Smooth muscle cell (in vitro differentiated cells): ENCODE results near the gene ATAD5. TPM values are rescaled to one million over a fixed set of nuclear protein-coding genes. Genes with fewer than 3 reads are reported as not detected.
A peak's percentile ranks its signal among the peaks of the same experiment; 100 is the strongest.

Experiments used
- DNase-seq: peaks from one replicate; lab custom pipeline; 2025; ENCODE audit not compliant: unreplicated experiment; lab: John Stamatoyannopoulos, UW
- H2AFZ ChIP-seq: fragments of 200-600 bp; sonication (generic); 2 replicates; pipeline ENCODE4 v1.6.0; 2016; ENCODE audit warnings: antibody characterized with exemption, low read depth, mild to moderate bottlenecking
- H3F3A ChIP-seq: fragments of 200-600 bp; sonication (generic); 2 replicates; pipeline ENCODE4 v1.6.0; 2017; ENCODE audit warnings: antibody characterized with exemption, low read depth
- H3K27ac ChIP-seq: fragments of 200-600 bp; sonication (generic); 2 replicates; pipeline ENCODE4 v1.5.1; 2016; ENCODE audit warnings: low read depth, mild to moderate bottlenecking
- H3K27me3 ChIP-seq: fragments of 200-600 bp; sonication (generic); 2 replicates; pipeline ENCODE4 v1.6.1; 2016; ENCODE audit warnings: low read depth, mild to moderate bottlenecking
- H3K36me3 ChIP-seq: fragments of 200-600 bp; sonication (generic); 2 replicates; pipeline ENCODE4 v1.5.1; 2016; ENCODE audit warnings: low read depth
- H3K4me1 ChIP-seq: fragments of 200-600 bp; sonication (generic); 2 replicates; pipeline ENCODE4 v1.5.1; 2016; ENCODE audit warnings: low read depth
- H3K4me2 ChIP-seq: fragments of 200-600 bp; sonication (generic); 2 replicates; pipeline ENCODE4 v1.6.0; 2016; ENCODE audit warnings: mild to moderate bottlenecking
- H3K4me3 ChIP-seq: fragments of 200-600 bp; sonication (generic); 2 replicates; pipeline ENCODE4 v1.5.1; 2016; ENCODE audit warnings: mild to moderate bottlenecking
- H3K79me2 ChIP-seq: fragments of 200-600 bp; sonication (generic); 2 replicates; pipeline ENCODE4 v1.6.0; 2016; ENCODE audit warnings: low read depth, mild to moderate bottlenecking
- H3K9ac ChIP-seq: fragments of 200-600 bp; sonication (generic); 2 replicates; pipeline ENCODE4 v1.6.0; 2016; ENCODE audit warnings: low read depth
- H3K9me3 ChIP-seq: fragments of 200-600 bp; sonication (generic); replicated peaks from 2 replicates; pipeline ENCODE4 v1.5.1; 2016; ENCODE audit warnings: low read depth
- H4K20me1 ChIP-seq: fragments of 200-600 bp; sonication (generic); 2 replicates; pipeline ENCODE4 v1.6.0; 2016; ENCODE audit warnings: low read depth
- CTCF ChIP-seq: fragments of 200-600 bp; sonication (generic); IDR thresholded peaks from 2 replicates; pipeline ENCODE4 v1.5.1; 2017; ENCODE audit warnings: borderline replicate concordance, mild to moderate bottlenecking, antibody characterized with exemption; ENCODE audit not compliant: insufficient read depth, poor library complexity, severe bottlenecking
- WGBS: methylation state at CpG from one replicate; pipeline ENCODE4 v1.1.7; 2016; ENCODE audit warnings: low lambda C conversion rate; 5-methylcytosine and 5-hydroxymethylcytosine counted together
- polyA plus RNA-seq: library from polyadenylated mRNA; unstranded; fragments of >200 nt; fragmentation: Nextera tagmentation; extraction: Ambion mirVana; gene quantifications from 2 replicates; pipeline ENCODE4 v1.2.1, GENCODE V29; 2016
- total RNA-seq: library from RNA; depleted of rRNA; stranded (reverse); fragments of >200 nt; gene quantifications from 2 replicates; pipeline ENCODE4 v1.2.3, GENCODE V29; 2014

The ATAD5 gene
- total and polyA plus RNA-seq, 2 experiments from 2014 or later = 2.1 to 4.7 TPM

GRCh38 chr17:30922235-30923030 is 90.7 kb downstream of the ATAD5 start:
- Histone ChIP-seq H3K4me3 (peak overlapping the region; percentile 50), H3K36me3 (no peaks in the 10 kb centered on the region), H3F3A (no peaks in the 10 kb centered on the region), H3K4me2 (peak overlapping the region; percentile 87), H4K20me1 (no peaks in the 10 kb centered on the region), H3K27me3 (peaks cover 58% of the 10 kb centered on the region), H3K4me1 (no peaks in the 10 kb centered on the region), H3K79me2 (no peaks in the 10 kb centered on the region), H3K9me3 (no peaks in the 10 kb centered on the region), H2AFZ (no peak overlapping the region), H3K9ac (no peak overlapping the region), H3K27ac (no peak overlapping the region)
- TF ChIP-seq CTCF = no peak
- 11% methylated on average over 49 of the region's 66 CpGs for WGBS
- no peak for DNase-seq

GRCh38 chr17:30924341-30924740 is 92.6 kb downstream of the ATAD5 start:
- no peak for DNase-seq
- H3K4me2 ChIP-seq = no peak overlapping the region
- H3K79me2 ChIP-seq = no peaks in the 10 kb centered on the region
- no peak overlapping the region for H3K4me3 ChIP-seq
- WGBS = 84% methylated on average over 2 of the region's 2 CpGs
- H3K9ac ChIP-seq = no peak overlapping the region
- no peak overlapping the region for H3K27ac ChIP-seq
- no peak for TF ChIP-seq CTCF
- no peaks in the 10 kb centered on the region for H3F3A ChIP-seq
- H4K20me1 ChIP-seq = no peaks in the 10 kb centered on the region
- no peaks in the 10 kb centered on the region for H3K4me1 ChIP-seq
- H3K9me3 ChIP-seq = no peaks in the 10 kb centered on the region
- no peak overlapping the region for H2AFZ ChIP-seq
- no peaks in the 10 kb centered on the region for H3K36me3 ChIP-seq
- H3K27me3 ChIP-seq = peaks cover 49% of the 10 kb centered on the region

GRCh38 chr17:30926516-30926915 is 94.8 kb downstream of the ATAD5 start:
- TF ChIP-seq CTCF = no peak
- no peak for DNase-seq
- WGBS = 85% methylated on average over 6 of the region's 6 CpGs

GRCh38 chr17:30927756-30928155 is 96.0 kb downstream of the ATAD5 start:
- no peaks in the 10 kb centered on the region for H3K9me3 ChIP-seq
- H3K79me2 ChIP-seq = no peaks in the 10 kb centered on the region
- H4K20me1 ChIP-seq = no peaks in the 10 kb centered on the region
- H3K4me1 ChIP-seq = no peaks in the 10 kb centered on the region
- H3K4me2 ChIP-seq = no peak overlapping the region
- H3K9ac ChIP-seq = no peak overlapping the region
- H2AFZ ChIP-seq = no peak overlapping the region
- 90% methylated on average over 5 of the region's 5 CpGs for WGBS
- no peak overlapping the region for H3K27ac ChIP-seq
- DNase-seq = no peak
- TF ChIP-seq CTCF = no peak
- H3K27me3 ChIP-seq = peaks cover 21% of the 10 kb centered on the region
- no peaks in the 10 kb centered on the region for H3K36me3 ChIP-seq
- no peak overlapping the region for H3K4me3 ChIP-seq
- no peaks in the 10 kb centered on the region for H3F3A ChIP-seq

More at GRCh38 chr17:30926516-30926915, 94.8 kb downstream of the ATAD5 start:
- H4K20me1 ChIP-seq = no peaks in the 10 kb centered on the region
- H3F3A ChIP-seq = no peaks in the 10 kb centered on the region
- H3K9ac ChIP-seq = no peak overlapping the region
- H3K27me3 ChIP-seq = peaks cover 33% of the 10 kb centered on the region
- H3K27ac ChIP-seq = no peak overlapping the region
- H3K36me3 ChIP-seq = no peaks in the 10 kb centered on the region
- no peak overlapping the region for H2AFZ ChIP-seq
- H3K4me1 ChIP-seq = no peaks in the 10 kb centered on the region
- H3K4me2 ChIP-seq = no peak overlapping the region
- H3K9me3 ChIP-seq = no peaks in the 10 kb centered on the region
- H3K4me3 ChIP-seq = no peak overlapping the region
- H3K79me2 ChIP-seq = no peaks in the 10 kb centered on the region
